HG03432 (cell line): ENCODE measurements around the gene RPL36AL.
"Not testable (repeated sequence)": the region's sequence is repeated elsewhere in the genome, so short reads cannot be mapped to it uniquely, and the experiment has no call there.

Experiments
- ATAC-seq: cut with Tn5 transposase; IDR thresholded peaks from one replicate; pipeline ENCODE4 v1.9.1; 2021; ENCODE audit warnings: mild to moderate bottlenecking, moderate library complexity; ENCODE audit not compliant: unreplicated experiment

Gene RPL36AL

DNA sequence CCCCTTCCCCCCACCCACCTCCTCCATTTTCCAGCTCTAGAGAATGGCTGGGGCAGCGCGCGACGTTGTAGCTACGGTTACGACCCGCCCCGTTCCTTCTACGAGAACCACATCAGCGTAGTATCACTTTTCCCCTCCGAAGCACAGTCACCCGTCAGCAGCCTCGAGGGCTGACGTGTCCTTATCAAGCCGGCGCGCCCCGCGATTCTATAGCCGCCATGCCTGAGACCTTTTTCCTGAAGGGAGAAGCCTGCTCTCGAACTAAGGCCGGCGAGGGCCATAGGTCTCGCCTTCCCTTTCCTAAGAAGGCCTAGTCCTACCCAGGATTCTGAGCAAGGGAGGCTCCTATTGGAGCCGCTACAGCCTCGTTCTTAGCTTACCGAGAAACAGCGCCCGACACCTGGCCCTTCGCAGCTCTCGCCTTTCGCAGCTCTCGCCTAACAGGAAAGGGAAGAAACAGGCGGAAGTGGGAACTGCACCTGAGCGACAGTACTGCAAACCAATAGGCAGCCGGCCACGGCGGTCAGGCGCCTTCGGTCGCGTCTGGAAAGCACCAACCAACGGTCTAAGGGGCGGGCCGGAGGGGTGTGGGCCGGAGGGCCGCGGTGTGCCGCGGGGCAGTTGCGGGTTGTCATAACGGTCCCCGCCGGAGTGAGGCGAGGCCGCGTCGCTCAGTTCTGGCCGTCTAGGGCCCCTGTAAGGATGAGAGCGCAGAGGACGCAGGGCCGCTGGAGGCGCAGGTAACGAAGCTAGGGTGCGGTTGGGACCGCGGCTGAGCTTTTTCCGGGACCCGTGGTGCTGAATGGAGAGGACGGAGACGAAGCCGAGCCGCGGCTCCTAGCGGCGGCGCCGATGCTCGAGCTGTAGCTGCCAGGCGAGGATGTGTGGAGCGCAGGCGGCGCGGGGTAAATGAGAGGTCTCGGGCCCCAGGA lies at the start of gene RPL36AL, which contains the start of gene MGAT2:
TSS of gene RPL36AL (minus strand) at position 445 of the 932 bp plus-strand sequence. CDS start 1,522 bp downstream, outside the sequence.
TSS of gene MGAT2 (plus strand) at position 618 of the 932 bp plus-strand sequence. CDS start 470 bp downstream, outside the sequence.
- peak; percentile 95 for ATAC-seq

DNA sequence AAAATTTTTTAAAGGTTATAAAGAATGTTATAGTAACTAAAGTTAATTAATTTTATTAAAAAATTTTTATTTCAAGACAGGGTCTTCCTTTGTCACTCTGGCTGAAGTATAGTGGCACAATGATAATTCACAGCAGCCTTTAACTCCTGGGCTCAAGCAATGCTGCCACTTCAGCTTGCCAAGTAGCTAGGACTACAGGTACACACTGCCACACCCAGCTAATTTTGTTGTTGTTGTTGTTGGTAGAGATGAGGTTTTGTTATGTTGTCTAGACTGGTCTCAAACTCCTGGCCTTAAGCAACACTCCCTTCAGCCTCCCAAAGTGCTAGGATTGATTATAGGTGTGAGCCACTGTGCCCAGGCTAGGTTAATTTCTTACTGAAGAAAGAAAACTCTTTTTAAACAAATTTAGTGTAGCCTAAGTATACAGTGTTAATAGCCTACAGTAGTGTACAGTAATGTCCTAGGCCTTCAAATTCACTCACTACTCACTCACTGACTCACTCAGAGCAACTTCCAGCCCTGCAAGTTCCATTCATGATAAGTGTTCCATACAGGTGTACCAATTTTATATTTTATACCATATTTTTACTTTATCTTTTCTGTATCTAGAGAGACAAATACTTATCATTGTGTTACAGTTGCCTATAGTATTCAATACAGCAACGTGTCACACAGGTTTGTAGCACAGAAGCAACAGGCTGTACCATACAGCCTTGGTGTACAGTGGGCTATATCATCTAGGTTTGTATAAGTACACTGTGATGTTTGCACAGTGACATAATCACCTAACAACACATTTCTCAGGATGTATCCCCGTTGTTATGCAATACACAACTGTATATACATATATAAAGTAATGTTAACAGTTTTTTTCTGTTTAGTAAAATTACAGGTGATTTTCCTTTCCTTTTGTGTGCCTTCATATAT lies 39.4 kb upstream of the RPL36AL start:
- ATAC-seq, result no peak

DNA sequence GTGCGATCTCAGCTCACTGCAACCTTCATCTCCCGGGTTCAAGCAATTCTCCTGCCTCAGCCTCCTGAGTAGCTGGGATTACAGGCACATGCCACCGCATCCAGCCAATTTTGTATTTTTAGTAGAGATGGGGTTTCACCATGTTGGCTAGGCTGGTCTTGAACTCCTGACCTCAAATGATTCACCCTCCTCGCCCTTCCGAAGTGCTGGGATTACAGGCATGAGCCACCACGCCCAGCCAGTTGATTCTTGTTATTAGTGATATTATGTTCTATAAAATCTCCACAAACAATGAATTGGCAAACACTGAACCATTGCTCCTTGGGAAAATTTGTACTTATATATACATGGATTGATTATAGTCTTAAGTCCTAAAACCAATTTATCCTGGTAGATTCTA lies 37.1 kb upstream of the RPL36AL start:
- ATAC-seq, result not testable (repeated sequence)

DNA sequence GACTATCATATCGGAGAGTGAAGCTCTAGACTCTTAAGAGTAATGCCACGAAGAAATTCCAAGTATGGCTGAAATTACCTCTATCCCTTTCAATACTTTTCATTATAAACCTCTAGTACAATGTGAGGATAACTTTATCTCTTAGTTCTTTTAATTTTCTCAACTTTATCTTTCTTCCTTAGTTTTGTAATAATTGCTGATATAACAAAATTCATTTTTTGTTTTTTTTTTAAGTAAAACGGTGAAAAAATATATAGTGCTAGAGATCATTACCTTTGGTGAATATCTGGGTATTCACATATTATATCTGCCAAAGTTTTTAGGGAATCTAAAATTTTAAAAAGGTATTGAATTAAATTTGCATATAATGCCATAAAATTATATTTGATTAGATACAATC lies 34.1 kb upstream of the RPL36AL start:
- ATAC-seq, result no peak

DNA sequence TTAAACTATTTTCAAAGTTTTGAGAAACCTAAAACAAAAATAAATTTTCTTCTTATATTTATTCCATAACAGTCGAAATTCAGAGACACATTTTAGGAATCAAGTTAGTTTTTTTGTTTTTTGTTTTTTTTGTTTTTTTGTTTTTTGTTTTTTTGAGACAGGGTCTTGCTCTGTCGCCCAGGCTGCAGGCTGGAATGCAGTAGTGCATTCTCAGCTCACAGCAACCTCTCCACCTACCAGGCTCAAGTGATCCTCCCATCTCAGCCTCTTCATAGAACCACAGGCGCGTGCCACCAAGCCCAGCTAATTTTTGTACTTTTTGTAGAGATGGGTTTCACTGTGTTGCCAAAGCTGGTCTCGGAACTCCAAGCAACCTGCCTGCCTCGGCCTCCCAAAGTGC lies 33.1 kb upstream of the RPL36AL start:
- ATAC-seq, result no peak

DNA sequence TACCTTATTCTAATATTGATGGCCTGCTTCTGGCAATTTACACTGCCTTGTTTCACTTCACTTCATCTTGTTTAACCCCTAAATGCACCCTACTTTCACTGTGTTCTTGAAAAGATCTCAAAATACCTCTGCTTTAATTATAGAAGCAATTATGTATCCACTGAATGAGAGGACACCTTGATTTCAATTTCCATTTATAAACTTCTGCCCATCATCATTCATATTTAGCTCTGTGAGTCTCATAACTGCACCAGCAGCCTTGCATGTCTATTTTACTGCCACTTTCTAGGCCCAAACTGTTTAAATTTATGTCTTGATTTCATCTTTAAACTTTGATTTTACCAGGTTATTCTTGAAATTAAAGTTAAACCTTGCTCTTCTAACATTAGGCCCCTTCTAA lies 21.7 kb upstream of the RPL36AL start:
- ATAC-seq, result peak; percentile 32

DNA sequence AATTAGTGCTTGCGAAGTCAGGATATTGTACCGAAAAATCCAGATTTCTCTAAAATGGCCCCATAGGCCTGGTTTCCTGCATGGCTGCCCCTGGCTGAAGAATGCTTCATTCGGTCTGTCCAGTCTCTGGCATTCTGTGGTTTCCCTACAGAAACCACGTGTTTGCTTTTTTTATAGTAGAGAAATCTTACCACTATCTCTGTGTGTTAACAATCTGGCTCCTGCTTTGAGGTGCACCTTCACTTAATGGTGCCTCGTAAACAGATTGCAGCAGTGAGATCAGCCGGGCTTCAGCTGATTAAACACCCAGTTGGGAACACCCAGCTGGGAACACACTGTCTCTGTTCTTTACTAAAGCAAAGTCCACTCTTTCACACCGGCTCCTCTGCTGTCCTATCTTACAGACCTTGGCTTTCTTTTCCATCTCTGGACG lies 21.3 kb upstream of the RPL36AL start:
- ATAC-seq, result peak; percentile 39

DNA sequence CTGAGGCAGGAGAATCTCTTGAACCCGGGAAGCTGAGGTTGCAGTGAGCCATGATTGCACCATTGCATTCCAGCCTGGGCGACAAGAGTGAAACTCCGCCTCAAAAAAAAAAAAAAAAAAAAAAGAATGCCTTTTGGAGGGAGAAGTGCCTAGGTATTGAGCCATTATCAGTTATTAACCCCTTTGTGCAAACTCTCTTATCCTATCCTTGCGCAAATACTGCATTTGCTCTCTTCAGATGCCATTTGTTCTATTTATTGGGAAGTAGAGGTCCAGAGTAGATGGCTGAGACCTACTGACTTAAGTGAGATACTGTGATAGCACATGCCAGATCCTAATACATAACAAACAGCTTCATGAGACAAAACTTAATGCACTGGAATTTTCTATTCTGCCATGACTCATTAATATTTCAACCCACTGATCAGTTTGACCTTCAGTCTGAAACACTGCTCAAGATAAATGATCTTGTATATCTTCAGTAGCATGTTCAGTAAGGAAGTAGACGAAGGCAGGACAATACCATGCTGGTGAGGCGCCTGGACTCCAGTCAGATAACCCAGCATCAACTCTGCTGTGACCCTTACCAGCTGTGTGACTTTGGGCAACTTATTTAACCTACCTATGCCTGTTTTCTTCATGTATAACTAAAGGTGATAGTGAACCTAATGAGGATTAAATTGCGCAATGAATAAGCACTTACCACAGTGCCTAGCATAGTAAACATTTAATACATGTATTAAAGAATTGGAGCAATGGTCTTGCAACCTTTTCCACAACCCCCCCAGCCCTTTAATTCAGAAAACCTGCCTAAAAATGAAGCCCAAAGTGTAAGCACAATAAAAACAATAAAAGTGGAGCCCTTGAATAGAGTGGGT lies 20.4 kb upstream of the RPL36AL start:
- no peak for ATAC-seq

DNA sequence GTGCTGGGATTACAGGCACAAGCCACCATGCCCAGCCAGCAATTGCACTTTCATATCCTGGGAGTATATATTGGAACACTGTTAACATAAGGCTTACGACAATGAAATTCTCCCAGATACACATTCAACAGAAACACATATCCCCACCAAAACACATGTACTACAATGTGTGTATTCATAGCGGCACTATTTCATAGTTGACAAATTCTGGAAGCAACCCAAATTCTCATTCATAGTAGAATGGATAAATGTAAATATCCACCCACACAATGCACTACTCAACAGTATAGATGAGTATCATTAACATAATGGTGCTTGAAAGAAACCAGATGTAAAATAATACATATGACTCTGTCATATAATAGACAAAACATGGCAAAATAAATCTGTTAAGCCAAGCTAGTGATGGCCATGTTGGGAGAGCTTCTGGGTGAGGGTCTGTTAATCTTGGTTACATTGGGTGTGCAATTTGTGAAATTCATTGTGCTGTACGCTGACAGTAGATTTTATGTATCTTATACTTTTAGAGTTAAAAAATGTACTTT lies 17.2 kb upstream of the RPL36AL start:
- no peak for ATAC-seq

DNA sequence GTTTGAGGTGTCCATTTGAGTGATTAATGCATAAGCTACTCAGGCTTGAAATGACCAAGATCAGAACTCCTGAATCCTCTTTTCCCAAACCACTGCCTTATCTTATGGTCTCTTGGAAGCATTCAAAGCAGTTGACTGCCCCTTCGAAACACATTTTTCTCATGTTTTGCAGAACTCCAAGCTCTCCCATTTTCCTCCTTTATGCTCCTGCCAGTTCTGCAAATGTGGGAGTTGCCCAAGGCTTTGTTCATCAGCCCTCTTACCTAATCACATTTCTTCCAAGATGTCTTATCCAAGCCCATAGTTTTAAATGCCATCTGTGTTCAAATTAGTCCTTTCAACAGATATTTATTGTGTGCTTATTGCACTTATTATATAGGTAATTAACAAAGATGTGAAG lies 16.4 kb upstream of the RPL36AL start:
- no peak for ATAC-seq

DNA sequence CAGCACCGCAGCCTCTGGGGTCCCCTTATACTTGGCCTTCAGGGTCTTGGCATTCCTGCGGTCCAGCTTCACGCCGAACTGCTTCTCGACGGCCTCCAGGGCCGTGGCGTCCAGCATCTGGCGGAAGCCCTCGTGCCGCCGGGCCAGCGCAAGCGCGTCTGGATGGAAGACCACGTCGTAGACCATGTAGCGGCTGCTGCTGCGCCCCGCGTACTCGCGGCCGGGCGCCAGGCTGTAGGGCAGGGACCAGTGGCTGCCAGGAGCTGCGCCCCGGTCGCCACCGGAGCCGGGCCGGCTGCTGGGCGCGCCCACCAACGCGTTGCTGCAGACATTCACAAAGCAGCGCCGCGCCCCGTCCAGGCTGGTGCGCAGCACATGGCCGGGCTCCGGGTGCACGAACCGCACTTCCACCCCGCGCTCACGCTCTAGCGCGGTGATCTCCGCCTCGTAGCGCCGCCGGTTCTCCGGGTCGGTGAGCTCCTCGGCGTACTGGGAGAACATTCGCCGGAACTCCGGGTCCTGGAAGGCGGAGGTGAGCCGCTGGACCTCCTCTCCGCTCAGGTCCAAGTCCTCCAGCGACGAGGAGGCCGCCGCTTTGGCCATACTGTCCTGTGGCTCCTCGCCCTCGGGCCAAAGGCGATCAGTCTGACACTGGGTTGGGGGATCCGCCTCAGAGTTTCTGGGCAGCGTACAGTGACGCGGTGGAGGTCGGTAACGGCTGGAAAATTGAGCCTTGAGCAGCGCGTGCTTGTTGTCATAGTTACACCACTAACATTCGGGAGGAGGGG lies 14.3 kb upstream of the RPL36AL start, which contains the start of gene DNAAF2:
TSS of gene DNAAF2 (minus strand) at position 698 of the 788 bp plus-strand sequence. CDS start at position 603, 95 bp downstream.
- peak; percentile 30 for ATAC-seq

DNA sequence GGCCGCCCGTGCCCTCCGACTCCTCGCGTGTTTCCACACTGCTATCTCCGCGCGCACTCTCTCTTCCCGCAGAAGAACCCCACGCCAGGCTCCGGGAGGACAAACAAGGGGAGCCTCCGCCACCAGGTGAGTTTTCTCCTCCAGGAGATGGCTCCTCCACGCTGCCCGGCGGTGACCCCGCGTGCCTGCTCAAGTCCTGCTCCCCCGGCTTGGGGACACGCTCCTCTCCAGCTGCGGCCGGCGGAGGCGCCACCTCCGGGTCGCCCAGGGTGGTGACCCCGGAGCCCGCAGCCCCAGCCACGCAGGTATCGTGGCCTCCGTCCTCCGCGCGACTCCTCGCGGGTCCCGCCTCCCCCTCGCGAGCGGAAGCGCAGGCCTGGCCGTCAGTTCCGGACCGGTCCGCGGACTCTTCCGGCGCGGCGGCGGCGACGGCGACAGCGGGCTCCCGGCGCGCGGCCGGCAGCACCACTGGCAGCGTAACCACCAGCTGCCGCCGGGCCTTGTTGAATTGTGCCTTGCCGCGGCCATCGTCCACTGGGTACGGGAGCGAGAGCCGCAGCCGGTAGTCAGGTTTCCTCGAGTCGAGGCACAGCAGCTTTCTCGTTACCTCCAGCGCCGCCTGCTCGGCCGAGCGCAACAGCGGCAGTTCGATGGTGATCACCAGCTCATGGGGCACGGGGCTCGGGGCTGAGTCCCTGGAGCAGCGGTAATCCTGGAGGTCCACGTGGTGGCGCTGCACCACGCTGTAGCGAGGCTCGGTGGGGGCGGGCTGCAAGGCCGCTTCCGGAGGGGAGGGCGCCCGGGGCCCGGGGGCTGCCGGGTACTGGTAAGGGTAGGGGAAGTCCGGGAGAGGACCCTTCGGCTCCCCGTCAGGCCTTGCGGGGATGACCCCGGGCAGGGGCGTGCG lies 13.5 kb upstream of the RPL36AL start:
- peak; percentile 84 for ATAC-seq

DNA sequence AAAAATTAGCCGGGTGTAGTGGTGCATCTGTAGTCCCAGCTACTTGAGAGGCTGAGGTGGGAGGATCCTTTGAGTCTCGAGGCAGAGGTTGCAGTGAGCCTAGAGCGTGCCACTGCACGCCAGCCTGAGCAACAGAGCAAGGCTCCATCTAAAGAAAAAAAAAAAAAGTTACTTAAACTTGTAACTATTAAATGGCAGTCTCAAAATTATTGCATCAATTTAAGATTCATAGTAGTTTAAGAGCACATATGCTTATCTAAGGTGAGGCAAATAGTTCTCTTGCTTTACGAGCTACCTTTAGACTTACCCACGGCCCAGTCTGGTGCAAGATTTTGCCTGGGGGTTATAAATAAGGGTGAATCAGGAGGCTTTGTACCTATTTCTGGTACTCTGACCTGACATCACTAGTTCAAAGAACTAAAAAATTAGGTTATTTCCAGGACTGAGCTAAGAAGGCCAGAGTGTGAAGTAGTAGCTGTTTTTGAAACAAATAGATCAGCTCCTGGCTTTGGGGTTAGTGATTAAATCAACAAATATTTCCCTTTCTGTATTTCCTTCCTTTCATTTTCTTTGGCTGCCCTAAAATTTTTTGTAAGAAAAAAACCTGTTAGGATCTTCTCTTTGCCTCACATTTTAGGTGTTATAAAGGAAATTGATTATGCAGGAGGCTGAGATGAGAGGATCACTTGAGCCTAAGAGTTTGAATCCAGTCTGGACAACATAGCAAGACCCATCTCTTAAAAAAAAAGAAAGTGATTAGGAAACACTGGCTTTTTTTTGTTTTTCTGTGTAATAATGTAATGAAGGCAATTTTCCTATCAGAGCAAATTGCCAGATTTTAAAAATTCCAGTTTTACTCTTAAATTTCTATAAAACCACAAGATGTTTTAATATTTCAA lies 3.8 kb upstream of the RPL36AL start:
- ATAC-seq, result no peak

DNA sequence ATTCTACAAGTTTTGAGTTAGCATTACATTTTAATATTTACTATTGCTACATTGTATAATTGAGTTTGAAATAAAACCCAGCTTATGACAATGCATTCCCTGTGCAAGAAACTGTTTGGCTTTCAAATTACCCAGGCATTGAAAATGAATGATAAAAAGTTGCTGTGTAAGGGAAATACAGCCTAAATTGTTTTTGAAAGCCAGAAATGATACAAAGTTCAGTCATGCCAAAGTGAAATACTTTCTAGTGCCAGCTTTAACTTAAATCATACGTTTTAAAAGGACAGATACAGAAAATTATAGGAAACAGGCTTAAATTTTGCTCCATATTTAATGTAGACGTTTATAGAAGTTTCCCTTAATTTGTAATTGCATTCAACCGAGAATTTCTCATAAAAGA lies 3.0 kb upstream of the RPL36AL start:
- no peak for ATAC-seq

DNA sequence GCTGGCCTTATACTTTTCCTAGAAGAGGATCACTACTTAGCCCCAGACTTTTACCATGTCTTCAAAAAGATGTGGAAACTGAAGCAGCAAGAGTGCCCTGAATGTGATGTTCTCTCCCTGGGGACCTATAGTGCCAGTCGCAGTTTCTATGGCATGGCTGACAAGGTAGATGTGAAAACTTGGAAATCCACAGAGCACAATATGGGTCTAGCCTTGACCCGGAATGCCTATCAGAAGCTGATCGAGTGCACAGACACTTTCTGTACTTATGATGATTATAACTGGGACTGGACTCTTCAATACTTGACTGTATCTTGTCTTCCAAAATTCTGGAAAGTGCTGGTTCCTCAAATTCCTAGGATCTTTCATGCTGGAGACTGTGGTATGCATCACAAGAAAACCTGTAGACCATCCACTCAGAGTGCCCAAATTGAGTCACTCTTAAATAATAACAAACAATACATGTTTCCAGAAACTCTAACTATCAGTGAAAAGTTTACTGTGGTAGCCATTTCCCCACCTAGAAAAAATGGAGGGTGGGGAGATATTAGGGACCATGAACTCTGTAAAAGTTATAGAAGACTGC lies 1.7 kb upstream of the RPL36AL start:
- ATAC-seq, result no peak

DNA sequence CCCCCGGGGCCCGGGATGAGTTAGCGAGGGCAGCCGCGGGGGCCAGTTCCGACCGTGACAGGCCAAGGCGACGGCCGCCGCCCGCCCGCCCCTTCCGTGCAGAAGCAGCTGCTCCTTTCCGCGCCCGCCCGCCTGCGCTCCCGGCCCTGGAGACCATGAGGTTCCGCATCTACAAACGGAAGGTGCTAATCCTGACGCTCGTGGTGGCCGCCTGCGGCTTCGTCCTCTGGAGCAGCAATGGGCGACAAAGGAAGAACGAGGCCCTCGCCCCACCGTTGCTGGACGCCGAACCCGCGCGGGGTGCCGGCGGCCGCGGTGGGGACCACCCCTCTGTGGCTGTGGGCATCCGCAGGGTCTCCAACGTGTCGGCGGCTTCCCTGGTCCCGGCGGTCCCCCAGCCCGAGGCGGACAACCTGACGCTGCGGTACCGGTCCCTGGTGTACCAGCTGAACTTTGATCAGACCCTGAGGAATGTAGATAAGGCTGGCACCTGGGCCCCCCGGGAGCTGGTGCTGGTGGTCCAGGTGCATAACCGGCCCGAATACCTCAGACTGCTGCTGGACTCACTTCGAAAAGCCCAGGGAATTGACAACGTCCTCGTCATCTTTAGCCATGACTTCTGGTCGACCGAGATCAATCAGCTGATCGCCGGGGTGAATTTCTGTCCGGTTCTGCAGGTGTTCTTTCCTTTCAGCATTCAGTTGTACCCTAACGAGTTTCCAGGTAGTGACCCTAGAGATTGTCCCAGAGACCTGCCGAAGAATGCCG lies 872 bp upstream of the RPL36AL start:
- ATAC-seq, result peak; percentile 40
